Activated CD4-positive, alpha-beta T cell treated with anti-CD3 and anti-CD28 coated beads, Interleukin-2, amount 50 U/mL, for 24 hours (primary cell): ENCODE results near the gene C1QTNF1.
"Not testable (repeated sequence)": the region's sequence is repeated elsewhere in the genome, so short reads cannot be mapped to it uniquely, and the experiment has no call there.

Source experiments
- DNase-seq, 2 donors: peaks; one replicate each; pipeline ENCODE4 v3.0.0-alpha.2; 2020; ENCODE audit warnings: low read depth in 1 of 2, low spot score in 1 of 2

Gene C1QTNF1

DNA sequence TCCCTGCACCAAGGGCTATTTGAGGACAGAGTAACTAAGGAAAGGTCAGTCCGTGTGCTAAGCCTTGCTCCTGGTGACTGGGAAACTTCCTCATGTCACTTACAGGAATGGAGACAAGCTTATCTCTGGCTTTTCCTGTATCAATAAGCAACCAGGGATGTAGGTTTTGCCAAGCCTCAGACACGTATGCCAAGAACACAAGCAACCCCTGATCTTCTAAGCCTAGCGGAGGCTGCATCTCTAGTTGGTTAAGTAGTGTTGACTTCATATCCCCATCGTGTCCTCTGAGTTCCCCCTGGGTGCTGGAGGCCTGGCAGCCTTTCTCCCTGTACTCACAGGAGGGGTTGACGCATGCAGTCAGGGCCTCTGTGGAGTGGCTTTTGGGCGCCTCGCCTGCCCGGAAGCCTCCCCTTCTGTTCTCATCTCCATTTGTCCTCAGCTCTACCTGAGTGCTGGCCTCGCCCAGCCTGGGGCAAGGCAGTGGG is 1.4 kb upstream of the C1QTNF1 start:
- DNase-seq = no peak

DNA sequence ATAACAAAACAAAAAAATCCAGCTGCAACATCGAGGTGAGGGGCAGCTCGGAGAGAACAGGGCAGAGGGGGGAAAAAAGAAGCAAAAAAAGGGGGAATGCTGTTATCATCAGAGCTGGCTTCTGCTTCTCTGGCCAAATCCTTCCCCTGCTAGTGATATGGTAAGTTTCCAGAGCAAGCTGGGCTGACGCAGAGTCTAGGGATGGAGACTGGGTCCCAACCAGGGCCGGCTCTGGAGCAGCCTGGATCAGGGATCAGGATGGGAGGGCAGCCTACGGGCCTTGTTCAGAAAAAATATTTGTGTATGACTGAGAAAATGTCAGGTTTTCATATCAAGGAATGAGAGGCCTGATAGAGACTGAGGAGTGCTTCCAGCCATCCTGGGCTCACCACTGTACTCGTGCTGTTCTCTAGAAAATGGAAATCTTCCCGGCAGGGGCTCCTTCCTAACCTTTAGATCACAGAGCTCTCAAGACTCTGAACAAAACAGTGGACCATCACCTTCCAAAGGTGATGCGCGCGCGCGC is 726 bp upstream of the C1QTNF1 start:
- no peak for DNase-seq

GRCh38 chr17:79024901-79025737 is 1.1 kb downstream of the C1QTNF1 start:
- no peak for DNase-seq

- DNase-seq = no peak
Measured at GRCh38 chr17:79026376-79027273, 2.7 kb downstream of the C1QTNF1 start.

DNA sequence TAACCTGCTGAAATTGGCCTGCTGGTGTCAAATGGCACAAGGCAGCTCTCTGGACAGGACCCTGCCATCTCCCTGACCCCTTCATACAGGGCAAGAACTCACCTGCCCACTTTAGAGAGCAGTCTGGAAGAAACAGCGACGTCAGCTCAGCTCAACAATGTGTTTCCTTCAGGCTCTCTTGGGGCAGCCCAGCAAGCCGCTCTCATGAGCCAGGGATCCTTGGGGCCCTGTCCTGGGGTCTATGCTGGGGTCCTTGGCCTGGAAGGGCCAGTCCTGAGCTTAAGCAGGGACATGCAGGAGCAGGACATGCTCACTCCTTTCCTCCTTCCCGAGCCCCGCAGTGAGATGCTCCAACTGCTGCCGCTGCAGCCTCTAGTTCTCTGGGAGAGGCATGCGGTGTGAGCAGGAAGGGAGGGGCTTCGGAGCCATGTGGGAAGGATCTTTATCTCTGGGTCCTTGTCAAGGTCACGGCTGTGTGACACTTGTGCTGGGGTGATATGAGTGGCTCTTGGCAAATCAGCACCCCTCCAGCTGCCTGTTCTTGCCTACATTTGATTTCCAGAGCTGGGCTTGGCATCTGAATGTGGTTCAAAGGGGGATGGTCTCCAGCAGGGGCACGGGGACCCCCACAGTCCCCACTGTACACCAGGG is 3.4 kb downstream of the C1QTNF1 start:
- no peak for DNase-seq

DNA sequence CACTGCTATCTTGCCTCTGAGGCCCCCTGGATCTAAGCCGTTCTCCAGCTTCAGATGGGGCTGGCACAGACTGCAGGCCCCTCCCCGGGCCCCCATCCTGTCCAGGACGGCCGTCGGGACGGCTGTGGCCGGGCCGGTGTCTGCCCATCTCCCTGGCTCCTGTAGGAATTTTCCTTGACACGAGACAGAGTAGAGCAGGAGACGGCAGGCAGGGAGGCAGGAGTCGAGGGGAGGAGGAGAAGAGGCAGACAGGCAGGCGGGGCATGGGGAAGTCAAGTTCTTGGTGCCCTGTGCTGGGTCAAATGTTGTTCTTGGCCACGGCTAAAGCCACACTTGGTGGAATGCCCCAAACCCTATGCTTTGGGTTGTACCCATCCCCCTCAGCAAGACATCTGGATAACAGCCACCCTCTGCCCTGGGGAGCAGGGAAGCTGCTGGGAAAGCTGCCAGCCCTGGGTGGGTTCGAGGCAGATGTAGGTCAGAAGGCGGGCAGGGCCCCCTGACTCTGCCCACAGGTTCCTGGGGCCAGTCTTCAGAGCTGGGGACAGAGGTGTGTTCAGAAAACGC is 4.0 kb downstream of the C1QTNF1 start:
- no peak for DNase-seq

GRCh38 chr17:79028496-79029326 is 4.7 kb downstream of the C1QTNF1 start:
- no peak for DNase-seq

DNA sequence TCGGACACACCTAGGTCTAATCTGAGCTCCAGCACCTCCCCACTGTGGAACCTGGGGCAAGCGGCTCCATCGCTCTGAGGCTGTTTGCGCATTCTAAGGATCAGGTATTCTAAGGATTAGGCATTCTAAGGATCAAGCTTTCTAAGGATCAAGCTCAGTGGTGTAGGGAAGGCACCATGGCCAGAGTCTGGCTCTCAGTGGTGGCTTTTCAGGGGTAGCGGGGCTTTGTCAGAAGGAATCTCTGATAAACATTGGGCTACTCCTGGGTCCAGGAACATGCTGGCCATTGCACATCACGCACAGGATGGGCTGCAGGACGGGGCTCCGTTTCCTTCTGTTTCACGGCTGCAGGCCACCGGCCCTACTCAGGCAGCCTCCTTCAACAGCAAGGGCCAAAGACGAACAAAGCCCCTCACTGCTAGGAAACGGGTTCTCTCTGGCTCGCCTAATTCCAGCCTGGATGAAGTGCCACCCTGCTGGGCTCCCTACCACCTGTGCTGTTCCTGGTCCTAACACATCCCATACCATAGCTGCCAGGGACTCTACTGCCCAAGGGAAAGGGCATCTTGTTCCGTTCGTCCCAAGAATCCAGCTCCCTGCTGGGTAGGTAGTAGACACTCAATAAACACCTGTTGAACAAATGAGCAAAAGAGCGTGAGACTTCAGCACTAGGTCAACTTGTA is 5.5 kb downstream of the C1QTNF1 start:
- DNase-seq = no peak

GRCh38 chr17:79030636-79031035 is 6.7 kb downstream of the C1QTNF1 start:
- DNase-seq = not testable (repeated sequence)

GRCh38 chr17:79031996-79032875 is 8.3 kb downstream of the C1QTNF1 start:
- DNase-seq = no peak

- no peak for DNase-seq
Measured at GRCh38 chr17:79033046-79033616, 9.2 kb downstream of the C1QTNF1 start.

DNA sequence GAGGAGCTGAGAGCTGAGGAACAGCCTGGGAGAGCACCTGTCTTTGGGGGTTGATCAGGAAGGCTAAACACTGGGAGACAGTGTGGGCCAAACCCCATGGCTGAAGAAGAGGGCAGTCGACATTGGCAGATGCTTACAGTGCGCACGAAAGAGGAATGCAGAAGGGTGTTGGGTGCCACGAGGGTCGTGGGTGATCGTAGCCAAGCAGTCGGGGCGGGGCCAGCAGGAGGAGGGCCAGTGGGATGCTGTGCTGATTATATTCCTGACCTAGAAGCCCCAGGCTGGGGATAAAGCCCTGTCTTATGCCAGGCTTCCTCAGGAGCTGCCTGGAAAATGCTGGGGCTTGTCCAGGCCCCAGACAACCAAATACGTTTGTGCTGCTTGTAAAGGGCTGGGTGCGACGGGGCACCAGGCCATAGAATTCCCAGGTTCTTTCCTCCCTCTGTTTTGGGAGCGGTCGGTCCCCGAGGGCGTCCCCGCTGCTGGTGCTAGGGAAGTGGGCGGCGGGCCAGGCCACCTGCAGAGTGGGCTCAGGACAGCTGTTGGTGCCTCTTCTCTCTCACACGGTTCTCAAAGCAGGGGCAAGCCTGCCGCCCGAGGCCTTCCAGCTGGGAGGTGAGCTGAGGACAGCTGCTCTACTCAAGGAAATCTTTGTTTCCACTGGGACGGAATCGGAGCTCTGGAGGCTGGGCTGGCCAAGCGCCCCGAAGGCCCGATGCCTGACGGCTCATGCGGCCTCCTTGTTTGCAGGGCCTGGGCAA is 10.0 kb downstream of the C1QTNF1 start:
- no peak for DNase-seq

- DNase-seq = no peak
Measured at GRCh38 chr17:79034931-79035485, 11.0 kb downstream of the C1QTNF1 start.

- no peak for DNase-seq
Measured at GRCh38 chr17:79035686-79036085, 11.7 kb downstream of the C1QTNF1 start.

DNA sequence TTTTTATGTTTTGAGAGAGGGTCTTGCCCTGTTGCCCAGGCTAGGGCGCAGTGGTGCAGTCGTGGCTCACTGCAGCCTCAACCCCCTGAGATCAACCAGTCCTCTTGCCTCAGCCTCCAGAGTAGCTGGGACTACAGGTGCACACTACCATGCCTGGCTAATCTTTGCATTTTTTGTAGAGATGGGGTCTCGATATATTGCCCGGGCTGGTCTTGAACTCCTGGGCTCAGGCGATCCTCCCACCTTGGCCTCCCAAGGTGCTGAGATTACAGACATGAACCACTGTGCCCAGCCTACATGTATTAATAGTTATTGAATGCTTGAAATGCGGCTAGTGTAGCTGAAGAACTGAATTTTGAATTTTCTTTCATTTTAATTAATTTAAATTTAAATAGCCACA is 12.2 kb downstream of the C1QTNF1 start:
- no peak for DNase-seq

GRCh38 chr17:79036596-79036995 is 12.6 kb downstream of the C1QTNF1 start:
- DNase-seq = no peak

- no peak for DNase-seq
Measured at GRCh38 chr17:79038545-79039135, 14.7 kb downstream of the C1QTNF1 start.
